Body of pancreas (tissue), 4 donors: ENCODE results near the gene LRCH1.

Experiments used
- CTCF ChIP-seq, 7 experiments: fragments of 450-650 bp in 4 of 7; fragments of 200-600 bp in 3 of 7; sonication (generic) in 3 of 7; IDR thresholded peaks; one replicate each; pipeline ENCODE4 v1.5.1; 2016 to 2019; ENCODE audit warnings: antibody characterized with exemption in 7 of 7
- POLR2A ChIP-seq, 3 donors: fragments of 450-650 bp; IDR thresholded peaks; one replicate each; pipeline ENCODE4 v1.6.1; 2016; ENCODE audit warnings: antibody characterized with exemption in 3 of 3, mild to moderate bottlenecking in 2 of 3

GRCh38 chr13:46664195-46664594 is 111.2 kb downstream of the LRCH1 start:
- TF ChIP-seq CTCF (IDR thresholded peaks at IDR 0.05) (no peak), POLR2A (IDR thresholded peaks at IDR 0.05) (no peak)
